Body of pancreas (tissue), 4 donors: ENCODE data around the gene OPRL1.

Source experiments
- POLR2A ChIP-seq, 3 donors: fragments of 450-650 bp; IDR thresholded peaks; one replicate each; pipeline ENCODE4 v1.6.1; 2016; ENCODE audit warnings: antibody characterized with exemption in 3 of 3, mild to moderate bottlenecking in 2 of 3
- TF ChIP-seq, protein P1 (sequence below), 7 experiments: fragments of 450-650 bp in 4 of 7; fragments of 200-600 bp in 3 of 7; sonication (generic) in 3 of 7; IDR thresholded peaks; one replicate each; pipeline ENCODE4 v1.5.1; 2016 to 2019; ENCODE audit warnings: antibody characterized with exemption in 7 of 7

GRCh38 chr20:64084685-64085152, 4.8 kb downstream of the OPRL1 start:
- TF ChIP-seq, protein P1, sequence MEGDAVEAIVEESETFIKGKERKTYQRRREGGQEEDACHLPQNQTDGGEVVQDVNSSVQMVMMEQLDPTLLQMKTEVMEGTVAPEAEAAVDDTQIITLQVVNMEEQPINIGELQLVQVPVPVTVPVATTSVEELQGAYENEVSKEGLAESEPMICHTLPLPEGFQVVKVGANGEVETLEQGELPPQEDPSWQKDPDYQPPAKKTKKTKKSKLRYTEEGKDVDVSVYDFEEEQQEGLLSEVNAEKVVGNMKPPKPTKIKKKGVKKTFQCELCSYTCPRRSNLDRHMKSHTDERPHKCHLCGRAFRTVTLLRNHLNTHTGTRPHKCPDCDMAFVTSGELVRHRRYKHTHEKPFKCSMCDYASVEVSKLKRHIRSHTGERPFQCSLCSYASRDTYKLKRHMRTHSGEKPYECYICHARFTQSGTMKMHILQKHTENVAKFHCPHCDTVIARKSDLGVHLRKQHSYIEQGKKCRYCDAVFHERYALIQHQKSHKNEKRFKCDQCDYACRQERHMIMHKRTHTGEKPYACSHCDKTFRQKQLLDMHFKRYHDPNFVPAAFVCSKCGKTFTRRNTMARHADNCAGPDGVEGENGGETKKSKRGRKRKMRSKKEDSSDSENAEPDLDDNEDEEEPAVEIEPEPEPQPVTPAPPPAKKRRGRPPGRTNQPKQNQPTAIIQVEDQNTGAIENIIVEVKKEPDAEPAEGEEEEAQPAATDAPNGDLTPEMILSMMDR (IDR thresholded peaks at IDR 0.05), result no peak
- no peak for TF ChIP-seq POLR2A (IDR thresholded peaks at IDR 0.05)
